ENCODE measurements around the gene CHST11.
A peak's percentile ranks its signal among the peaks of the same experiment; 100 is the strongest.
"Not testable (repeated sequence)": the region's sequence is repeated elsewhere in the genome, so short reads cannot be mapped to it uniquely, and the experiment has no call there.

CHST11 gene

DNA sequence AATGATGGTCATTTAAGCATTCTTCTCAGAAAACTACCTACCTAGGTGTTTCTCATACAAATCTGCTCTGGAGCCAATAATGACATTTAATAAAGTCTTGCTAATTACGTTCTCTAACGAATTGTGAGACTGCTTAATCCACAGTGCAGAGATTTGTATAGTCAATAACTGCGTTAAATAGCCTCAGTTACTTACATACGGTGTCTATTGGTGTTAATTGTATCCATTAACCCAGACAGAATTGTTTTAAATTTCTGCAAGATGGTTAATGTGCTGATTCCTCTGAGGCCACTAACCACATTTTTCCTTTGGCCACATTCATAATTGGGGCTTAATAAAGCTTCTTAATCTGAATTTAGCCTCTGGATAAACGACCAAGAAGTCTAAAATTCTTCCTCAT is 329.6 kb downstream of the CHST11 start:
- DNase-seq: no peak

DNA sequence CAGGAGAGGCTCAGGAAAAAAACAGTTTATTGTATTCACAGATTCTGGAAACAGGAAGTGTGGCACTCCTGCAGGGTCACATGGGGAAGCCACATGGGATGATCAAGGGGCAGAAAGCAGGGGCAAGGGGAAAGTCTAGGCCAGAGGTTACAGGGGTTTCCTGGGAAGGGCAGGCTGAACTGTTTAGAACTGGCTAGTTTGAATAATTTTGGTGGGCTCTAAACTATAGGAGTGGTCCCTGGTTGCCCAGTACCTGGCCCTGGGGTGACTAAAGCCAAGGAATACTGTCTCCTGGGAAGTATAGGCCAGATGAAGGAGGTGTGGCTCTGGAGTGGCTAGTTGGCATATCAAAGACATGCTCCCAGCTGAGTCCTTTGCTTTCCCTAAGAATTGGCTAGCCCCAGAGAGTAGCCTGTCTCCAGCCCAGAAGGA is 332.1 kb downstream of the CHST11 start:
- peak; percentile 26 for DNase-seq

DNA sequence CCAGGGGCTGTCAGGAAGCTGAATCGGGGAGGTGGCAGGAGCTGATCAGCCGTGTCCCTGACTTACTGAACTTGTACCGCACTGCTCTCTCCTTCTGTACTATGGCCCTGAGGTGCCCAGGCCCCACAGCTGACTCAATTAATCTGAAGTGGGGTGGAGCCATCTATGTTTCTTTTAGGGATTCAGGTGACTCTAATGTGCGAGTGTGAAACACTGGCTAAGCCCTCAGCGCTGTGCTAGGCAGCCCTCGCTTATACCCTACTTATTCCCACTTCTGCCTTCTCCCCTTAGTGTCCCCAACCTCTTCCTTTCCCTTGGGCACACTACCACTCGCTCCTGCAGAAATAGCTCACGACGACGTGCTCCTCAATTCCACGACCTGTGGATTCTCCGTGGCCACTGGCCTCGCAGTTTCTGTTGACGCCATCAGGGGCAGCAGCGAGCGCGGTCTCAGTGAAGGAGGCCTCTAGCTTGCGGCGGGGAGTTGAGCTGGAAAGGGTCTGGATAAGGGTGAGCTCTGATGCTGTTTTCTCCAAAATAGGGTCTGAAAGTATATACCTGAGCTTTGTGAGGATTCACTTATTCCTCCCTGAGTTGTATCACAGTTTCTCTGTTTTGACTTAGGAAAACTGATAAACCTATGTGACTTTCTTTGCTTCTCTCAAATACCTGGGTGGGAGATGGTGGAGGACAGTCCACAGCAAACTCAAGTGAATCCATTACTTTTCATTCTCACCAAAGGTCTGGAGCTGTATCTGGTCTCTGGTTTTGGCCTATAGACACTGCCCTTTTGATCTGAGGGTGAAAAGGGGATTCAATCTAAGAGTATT is 333.8 kb downstream of the CHST11 start:
- DNase-seq: peak; percentile 32

DNA sequence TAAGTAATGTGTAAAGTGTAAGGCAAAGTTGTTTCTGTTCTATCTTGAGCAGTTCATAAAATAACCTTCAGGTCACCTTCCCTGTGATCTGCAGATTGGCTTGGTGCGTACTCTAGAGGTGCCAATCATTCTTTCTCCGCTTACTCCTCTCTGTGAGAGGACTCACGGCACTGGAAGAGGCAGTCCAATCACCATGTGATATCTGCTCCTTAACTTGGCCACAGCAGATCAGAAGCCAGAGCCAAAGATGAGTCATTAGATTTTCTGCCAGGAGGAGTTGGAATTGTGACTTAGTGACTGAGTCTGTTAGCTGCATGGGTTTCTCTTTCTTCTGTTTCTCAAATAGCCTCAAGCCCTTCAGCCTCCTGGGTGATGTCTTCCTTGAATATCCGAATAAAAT is 335.8 kb downstream of the CHST11 start:
- DNase-seq: no peak

DNA sequence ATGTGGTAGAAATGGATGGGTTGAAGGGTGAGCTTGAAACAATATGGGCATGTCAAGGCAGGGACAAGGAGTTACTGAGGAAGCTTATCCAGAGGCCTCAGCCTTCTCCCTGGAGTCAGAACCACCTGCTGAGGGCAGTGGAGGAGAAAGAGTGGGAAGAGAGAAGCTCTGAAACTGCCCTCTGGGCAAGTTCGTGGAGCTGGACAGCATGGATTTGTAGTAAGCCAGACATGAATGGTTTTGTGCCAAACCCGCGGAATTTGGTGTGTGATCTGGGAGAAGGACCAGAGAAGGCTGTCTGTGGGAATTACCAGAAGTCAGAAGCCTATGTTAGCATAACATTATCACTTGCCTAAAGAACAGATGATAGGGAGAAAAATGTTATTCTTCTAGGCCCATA is 336.5 kb downstream of the CHST11 start:
- DNase-seq: no peak

DNA sequence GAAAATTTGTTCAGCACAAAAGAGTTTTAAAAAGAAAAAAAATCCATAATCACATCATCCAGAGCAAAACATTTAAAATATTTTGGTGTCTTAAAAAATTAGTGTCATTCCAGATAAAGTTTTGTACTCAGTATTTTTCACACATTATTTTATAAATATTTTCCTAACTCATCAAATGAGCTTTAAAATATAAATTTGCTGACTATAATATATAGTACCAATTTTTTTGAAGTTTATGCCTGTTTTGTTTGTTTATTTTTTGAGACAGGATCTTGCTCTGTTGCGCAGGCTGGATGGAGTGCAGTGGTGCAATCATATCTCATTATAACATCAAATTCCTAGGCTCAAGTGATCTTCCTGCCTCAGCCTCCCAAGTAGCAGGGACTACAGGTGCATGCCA is 337.2 kb downstream of the CHST11 start:
- no peak for DNase-seq

DNA sequence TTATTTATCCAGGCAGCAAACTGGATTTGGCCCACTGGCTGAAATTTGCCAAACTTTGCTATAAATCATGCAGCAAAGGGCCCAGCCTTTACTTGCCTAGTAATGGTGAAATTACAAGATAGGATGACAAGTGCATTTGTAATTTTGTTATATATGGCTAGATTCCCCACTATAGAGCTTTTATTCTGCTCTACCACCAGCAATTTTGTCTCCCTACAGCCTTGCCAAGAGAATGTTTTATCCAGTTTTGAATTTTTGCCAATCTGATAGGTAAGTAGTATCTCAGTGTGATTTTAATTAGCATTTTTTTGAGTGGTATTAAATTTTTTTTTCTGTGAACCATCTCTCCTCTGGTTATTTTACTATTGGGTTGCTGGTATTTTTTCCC is 339.7 kb downstream of the CHST11 start:
- DNase-seq: no peak

DNA sequence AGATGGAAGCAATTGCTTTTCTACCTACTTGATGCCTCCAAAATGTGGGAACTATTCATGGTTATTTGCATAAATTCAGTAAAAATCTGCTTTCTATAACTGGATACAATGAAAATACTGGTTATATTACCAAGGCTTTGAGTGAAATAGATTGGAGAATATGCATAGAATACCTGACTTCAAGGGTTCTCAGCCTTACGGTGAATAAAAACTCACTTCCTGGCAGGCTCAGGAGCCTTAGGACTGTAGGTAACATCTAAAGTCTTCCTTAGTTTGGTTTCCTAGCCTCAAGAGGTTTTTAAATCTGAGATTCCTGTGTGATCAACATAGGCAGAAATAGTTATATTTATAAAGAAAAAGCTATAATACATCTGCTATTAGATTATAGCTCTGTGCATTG is 342.7 kb downstream of the CHST11 start:
- DNase-seq: no peak

DNA sequence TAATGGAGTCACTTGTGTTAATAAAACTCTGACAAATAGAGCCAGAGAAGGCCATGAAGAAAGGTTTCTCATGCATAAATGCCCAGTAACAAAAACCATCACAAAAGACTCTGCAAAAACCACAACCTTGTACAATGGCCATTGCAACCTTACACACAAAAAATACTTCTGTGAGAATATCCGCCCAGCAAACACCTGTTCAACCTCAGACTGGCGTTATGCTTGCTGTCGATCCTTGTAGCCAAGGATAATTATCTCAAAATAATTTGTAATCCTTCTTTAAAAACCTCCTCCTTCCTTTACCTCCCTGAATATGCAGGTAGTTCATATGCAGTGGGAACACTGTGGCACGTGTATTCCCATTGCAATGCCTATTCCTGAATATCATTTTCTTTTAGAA is 344.3 kb downstream of the CHST11 start:
- no peak for DNase-seq

DNA sequence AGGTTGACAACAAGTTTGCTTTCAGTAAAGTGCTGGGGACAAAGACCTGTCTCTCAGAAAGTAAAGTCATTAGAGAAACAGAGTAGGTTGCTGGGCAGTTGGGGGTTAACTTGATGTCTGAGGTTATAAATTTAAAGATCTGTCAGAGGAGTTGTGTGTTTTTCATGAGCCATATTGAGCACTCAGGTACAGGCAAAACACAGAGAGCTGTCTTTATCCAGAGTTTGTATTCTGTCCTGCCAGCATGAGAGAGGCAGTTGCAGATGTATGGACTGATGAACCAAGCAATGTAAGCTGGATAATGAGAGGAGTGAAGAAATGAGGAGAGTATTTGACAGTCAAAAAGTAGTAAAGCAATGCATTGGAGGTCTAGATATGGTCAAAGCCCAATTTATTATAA is 344.7 kb downstream of the CHST11 start:
- no peak for DNase-seq

DNA sequence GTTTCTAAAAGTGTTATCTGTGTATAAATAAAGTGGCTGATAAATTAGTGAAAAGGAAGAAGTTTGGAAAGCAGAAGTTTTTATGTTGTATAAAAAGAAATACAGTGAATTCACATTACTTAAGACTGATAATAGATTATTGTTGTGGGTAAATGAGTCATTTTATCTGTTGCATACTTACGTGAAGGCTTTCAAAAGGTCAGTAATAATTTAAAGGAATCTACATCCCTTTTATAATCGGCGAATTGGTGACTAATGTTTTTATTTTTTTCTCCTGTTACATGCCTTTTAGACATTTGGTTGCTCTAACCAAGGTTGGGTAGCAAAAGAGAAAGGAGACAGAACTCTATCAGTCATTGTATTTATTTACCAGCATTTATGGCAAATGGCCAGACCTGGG is 345.5 kb downstream of the CHST11 start:
- no peak for DNase-seq

DNA sequence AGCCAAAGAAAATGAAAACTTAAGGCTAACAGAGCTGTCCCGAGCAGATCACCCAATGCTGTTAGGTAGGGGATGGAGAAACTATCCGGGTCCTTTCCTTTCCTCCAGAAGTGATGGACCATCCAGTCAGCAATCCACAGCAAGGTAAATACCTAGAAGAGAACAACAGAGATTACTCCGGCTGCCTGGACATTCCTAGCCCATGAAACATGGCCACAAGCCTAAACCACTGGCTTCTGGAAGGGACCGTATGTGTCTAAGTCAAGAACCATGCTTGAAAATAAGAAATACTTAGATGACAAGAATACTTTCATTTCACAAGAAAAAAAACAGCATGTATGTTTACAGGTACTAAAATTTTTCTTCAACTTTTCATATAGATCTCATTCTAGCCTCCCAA is 348.4 kb downstream of the CHST11 start:
- no peak for DNase-seq

DNA sequence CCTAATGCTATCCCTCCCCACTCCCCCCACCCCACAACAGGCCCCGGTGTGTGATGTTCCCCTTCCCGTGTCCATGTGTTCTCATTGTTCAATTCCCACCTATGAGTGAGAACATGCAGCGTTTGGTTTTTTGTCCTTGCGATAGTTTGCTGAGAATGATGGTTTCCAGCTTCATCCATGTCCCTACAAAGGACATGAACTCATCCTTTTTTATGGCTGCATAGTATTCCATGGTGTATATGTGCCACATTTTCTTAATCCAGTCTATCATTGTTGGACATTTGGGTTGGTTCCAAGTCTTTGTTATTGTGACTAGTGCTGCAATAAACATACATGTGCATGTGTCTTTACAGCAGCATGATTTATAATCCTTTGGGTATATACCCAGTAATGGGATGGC is 349.4 kb downstream of the CHST11 start:
- not testable (repeated sequence) for DNase-seq

DNA sequence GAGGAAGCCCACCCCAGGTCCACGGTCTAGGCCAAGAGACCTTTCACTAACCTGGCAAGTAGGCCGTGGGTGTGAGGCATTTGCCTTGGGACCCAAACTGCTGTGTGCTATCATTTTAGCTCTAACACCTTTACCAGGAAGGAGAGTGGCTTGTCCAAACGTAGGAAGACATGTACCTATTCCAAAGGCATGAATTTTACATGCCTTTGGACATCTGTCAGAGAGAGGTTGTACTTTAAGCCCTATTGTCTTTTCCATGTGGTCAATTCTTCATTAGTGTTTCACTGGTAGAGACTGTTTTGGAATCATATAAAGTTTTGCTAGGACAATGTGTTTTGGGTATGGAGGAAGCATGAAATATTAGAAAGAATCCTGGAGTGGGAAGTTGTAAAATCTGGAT is 352.5 kb downstream of the CHST11 start:
- DNase-seq: no peak

DNA sequence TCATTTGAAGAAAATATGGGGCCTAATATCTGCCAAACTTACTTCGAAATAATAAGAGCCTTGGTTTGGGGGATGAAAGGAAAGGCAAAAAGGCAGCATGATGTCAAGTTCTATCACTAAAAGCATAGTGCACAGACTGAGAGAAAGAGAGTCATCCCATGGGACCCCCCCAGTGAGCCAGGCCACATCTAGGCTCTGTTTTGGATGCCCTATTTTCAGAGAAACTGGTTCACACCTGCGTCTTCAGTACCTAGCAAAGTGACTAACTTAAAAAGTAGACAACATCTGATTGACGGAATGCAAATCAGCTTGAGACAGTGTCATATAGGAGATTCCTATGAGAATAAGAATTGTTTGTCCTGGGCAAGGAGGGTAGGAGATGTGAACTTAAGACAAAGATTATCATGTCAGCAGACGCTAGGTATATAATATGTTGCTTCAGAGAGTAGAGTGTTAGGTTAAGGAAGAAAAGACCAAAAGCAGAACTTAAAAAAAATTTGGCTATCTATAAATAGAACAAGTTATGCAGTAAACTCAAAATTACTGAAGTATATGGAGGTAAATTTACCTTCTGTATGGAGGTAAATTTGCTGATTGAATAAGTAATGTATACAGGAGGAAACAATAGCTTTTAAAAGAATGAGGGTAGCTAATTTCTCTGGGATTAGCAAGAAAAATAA is 353.1 kb downstream of the CHST11 start:
- no peak for DNase-seq

Measured in NCI-H69 (cell line).